Amygdala (tissue), 56 donors: ENCODE data around the gene LGALS9C.
"Not testable (repeated sequence)": the region's sequence is repeated elsewhere in the genome, so short reads cannot be mapped to it uniquely, and the experiment has no call there.

Source experiments
- DNase-seq, 56 donors: peaks; one replicate each; lab custom pipeline; 2025; lab: John Stamatoyannopoulos, UW

LGALS9C gene

GRCh38 chr17:18527354-18527753 lies 50.8 kb downstream of the LGALS9C start:
- not testable (repeated sequence) for DNase-seq

GRCh38 chr17:18528435-18528834 lies 51.8 kb downstream of the LGALS9C start:
- not testable (repeated sequence) for DNase-seq

GRCh38 chr17:18528899-18529500 lies 52.4 kb downstream of the LGALS9C start:
- DNase-seq: not testable (repeated sequence)

DNA sequence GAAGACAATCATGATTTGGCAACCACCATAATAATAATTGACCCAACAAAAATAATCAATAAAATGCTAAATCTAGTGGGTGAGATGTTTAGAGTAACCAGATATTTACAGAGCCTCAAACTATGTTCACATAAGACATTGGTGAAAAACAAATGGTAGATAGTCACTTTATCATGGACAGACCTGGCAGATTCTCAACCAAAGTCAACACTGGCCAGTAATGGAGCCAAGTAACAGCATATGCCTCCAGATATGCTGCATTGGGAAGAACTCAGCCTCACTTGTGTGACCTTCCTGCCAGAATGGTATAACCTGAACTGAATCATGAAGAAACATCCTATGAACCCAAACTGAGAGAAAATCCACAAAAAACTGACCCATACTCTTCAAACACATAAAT lies 53.8 kb downstream of the LGALS9C start:
- not testable (repeated sequence) for DNase-seq

DNA sequence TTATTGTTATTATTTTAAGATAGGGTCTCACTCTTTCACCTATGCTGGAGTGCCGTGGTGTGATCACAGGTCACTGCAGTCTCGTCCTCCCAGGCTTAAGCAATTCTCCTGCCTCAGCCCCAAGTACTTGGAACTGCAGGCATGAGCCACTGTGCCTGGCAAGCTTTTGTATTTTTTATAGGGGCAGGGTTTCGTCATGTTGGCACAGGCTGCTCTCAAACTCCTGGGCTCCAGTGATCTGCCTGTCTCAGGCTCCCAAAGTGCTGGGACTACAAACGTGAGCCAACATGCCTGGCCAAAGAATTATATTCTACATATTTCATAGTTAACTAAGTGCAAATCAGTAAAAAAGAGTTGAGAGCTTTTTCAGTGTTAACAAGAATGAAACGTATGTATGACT lies 65.6 kb downstream of the LGALS9C start:
- not testable (repeated sequence) for DNase-seq

- not testable (repeated sequence) for DNase-seq
Observed at GRCh38 chr17:18542907-18543306, 66.3 kb downstream of the LGALS9C start.
